NCI-H146 treated with DMSO at 0.1 percent for 48 hours (cell line): ENCODE measurements around the gene MKLN1.
A peak's percentile ranks its signal among the peaks of the same experiment; 100 is the strongest.
"Not testable (repeated sequence)": the region's sequence is repeated elsewhere in the genome, so short reads cannot be mapped to it uniquely, and the experiment has no call there.

Source experiments
- DNase-seq: peaks from one replicate; lab custom pipeline; 2025; ENCODE audit not compliant: unreplicated experiment; lab: John Stamatoyannopoulos, UW

Gene MKLN1

GRCh38 chr7:131513245-131514061 is 185.8 kb downstream of the MKLN1 start:
- DNase-seq: peak; percentile 56

- not testable (repeated sequence) for DNase-seq
Observed at GRCh38 chr7:131515471-131515870, 187.8 kb downstream of the MKLN1 start.

- DNase-seq: no peak
Observed at GRCh38 chr7:131517218-131517923, 189.7 kb downstream of the MKLN1 start.

- DNase-seq: no peak
Observed at GRCh38 chr7:131518626-131519025, 190.9 kb downstream of the MKLN1 start.

GRCh38 chr7:131521651-131522163 is 194.0 kb downstream of the MKLN1 start:
- DNase-seq: peak; percentile 85

- no peak for DNase-seq
Observed at GRCh38 chr7:131522325-131522930, 194.8 kb downstream of the MKLN1 start.

GRCh38 chr7:131524115-131524514 is 196.4 kb downstream of the MKLN1 start:
- DNase-seq: no peak

- no peak for DNase-seq
Observed at GRCh38 chr7:131524703-131525102, 197.0 kb downstream of the MKLN1 start.

- no peak for DNase-seq
Observed at GRCh38 chr7:131525820-131526219, 198.1 kb downstream of the MKLN1 start.

GRCh38 chr7:131527456-131527855 is 199.8 kb downstream of the MKLN1 start:
- no peak for DNase-seq

- no peak for DNase-seq
Observed at GRCh38 chr7:131529179-131529578, 201.5 kb downstream of the MKLN1 start.

- DNase-seq: no peak
Observed at GRCh38 chr7:131529617-131530016, 201.9 kb downstream of the MKLN1 start.

- no peak for DNase-seq
Observed at GRCh38 chr7:131530137-131530536, 202.5 kb downstream of the MKLN1 start.

GRCh38 chr7:131532570-131533091 is 205.0 kb downstream of the MKLN1 start:
- no peak for DNase-seq

- DNase-seq: no peak
Observed at GRCh38 chr7:131533151-131533559, 205.5 kb downstream of the MKLN1 start.

- DNase-seq: no peak
Observed at GRCh38 chr7:131533566-131534561, 206.2 kb downstream of the MKLN1 start.

GRCh38 chr7:131536361-131536849 is 208.7 kb downstream of the MKLN1 start:
- DNase-seq: no peak

- no peak for DNase-seq
Observed at GRCh38 chr7:131537571-131537978, 209.9 kb downstream of the MKLN1 start.

- no peak for DNase-seq
Observed at GRCh38 chr7:131538071-131538812, 210.6 kb downstream of the MKLN1 start.
